Measurements from ENCODE around the gene AAK1. TPM values are rescaled to one million over a fixed set of nuclear protein-coding genes. Genes with fewer than 3 reads are reported as not detected.

Gene AAK1
- total RNA-seq, 3 donors from 2014 or later, result 62.4 to 68.4 (median 66.2) TPM

DNA sequence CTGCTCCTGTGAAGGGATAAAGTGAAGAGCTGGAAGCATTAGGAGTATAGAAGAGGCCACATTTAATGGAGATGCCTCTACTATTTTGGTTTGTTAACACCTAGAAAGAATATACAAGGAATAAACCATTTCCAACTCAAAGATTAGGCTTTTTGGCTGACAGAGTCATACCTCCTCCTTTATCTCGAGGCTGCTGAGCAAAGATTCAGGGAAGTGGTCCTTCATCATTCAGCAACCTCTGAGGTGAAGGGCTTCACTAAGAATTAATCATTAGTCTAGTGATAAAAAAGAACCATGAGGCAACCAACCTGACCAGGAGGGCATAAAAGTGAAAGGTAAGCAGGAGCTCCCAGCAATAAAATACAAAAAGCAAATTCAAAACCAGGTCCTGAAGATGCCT, 25.8 kb downstream of the AAK1 start:
- ATAC-seq (no peak), DNase-seq (no peak)
- Histone ChIP-seq H3K36me3 (ENCODE audit: low read depth) (no peaks in the 10 kb centered on the region), H3K9me3 (no peaks in the 10 kb centered on the region), H3K4me1 (ENCODE audit: low read depth) (peaks cover 24% of the 10 kb centered on the region), H3K4me3 (no peak overlapping the region)
- no peak for TF ChIP-seq CTCF (IDR thresholded peaks at IDR 0.05)
- intact Hi-C loops (cut with DNase I, micrococcal nuclease), result no loop called here

DNA sequence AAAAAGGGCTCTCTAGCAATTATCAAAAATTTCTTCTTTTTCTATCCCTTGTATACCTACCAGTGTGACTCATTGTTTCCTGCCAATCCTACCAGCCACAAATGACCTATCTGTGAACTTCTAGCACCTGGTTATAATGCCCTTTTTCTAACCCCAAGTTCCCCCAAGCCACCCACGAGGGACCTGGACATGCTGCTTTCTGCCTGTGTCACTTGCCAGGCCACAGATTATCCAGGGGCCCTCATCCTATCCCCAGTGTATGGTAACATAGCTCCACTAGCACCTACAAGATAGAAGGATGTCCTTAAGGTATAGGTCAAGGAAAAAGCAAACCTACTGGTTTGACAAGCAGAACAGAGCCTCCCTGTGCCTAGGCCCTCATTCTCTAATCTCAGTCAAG, 26.8 kb downstream of the AAK1 start:
- Histone ChIP-seq H3K36me3 (ENCODE audit: low read depth) (no peaks in the 10 kb centered on the region), H3K4me1 (ENCODE audit: low read depth) (peaks cover 24% of the 10 kb centered on the region), H3K4me3 (no peak overlapping the region), H3K9me3 (no peaks in the 10 kb centered on the region)
- no peak for TF ChIP-seq CTCF (IDR thresholded peaks at IDR 0.05)
- DNase-seq, result no peak
- intact Hi-C loops (cut with DNase I, micrococcal nuclease), result no loop called here
- ATAC-seq, result peak; percentile 31

GRCh38 chr2:69615969-69616368, 27.6 kb downstream of the AAK1 start:
- intact Hi-C loops (cut with DNase I, micrococcal nuclease), result no loop called here
- ATAC-seq, result no peak
- TF ChIP-seq CTCF (IDR thresholded peaks at IDR 0.05), result no peak
- H3K9me3 ChIP-seq, result no peaks in the 10 kb centered on the region
- H3K36me3 ChIP-seq (ENCODE audit: low read depth), result no peaks in the 10 kb centered on the region
- peaks cover 24% of the 10 kb centered on the region for H3K4me1 ChIP-seq (ENCODE audit: low read depth)
- no peak overlapping the region for H3K4me3 ChIP-seq
- DNase-seq, result no peak

GRCh38 chr2:69615078-69615625, 28.4 kb downstream of the AAK1 start:
- H3K9me3 ChIP-seq, result no peaks in the 10 kb centered on the region
- ATAC-seq (no peak), DNase-seq (no peak)
- no peak for TF ChIP-seq CTCF (IDR thresholded peaks at IDR 0.05)
- intact Hi-C loops (cut with DNase I, micrococcal nuclease), result no loop called here
- H3K4me3 ChIP-seq, result no peak overlapping the region
- no peaks in the 10 kb centered on the region for H3K36me3 ChIP-seq (ENCODE audit: low read depth)
- peaks cover 21% of the 10 kb centered on the region for H3K4me1 ChIP-seq (ENCODE audit: low read depth)

- intact Hi-C loops (cut with DNase I, micrococcal nuclease), result no loop called here
- ATAC-seq (no peak), DNase-seq (no peak)
- Histone ChIP-seq H3K4me3 (no peak overlapping the region), H3K9me3 (no peaks in the 10 kb centered on the region), H3K36me3 (ENCODE audit: low read depth) (no peaks in the 10 kb centered on the region), H3K4me1 (ENCODE audit: low read depth) (peaks cover 8% of the 10 kb centered on the region)
- no peak for TF ChIP-seq CTCF (IDR thresholded peaks at IDR 0.05)
Measured at GRCh38 chr2:69612707-69613106, 30.8 kb downstream of the AAK1 start.

DNA sequence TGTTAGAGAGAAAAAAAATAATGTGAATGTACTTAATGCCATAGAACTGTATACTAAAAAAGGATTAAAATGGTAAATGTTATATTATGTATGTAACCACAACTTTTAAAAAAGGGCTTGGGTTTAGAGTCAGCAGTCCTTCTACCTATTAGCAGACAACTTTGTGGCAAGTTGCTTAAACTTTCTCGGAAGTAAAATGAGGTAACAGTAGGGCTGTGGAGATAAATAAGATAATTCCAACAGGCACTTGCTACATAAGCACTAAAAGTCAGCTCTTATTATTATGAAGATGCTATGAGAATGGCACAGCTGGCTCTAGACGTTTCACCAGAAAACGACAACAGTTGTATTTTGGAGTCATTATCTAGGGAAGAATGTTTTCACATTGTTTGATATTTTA, 31.3 kb downstream of the AAK1 start:
- no peaks in the 10 kb centered on the region for H3K9me3 ChIP-seq
- ATAC-seq (no peak), DNase-seq (no peak)
- no peak for TF ChIP-seq CTCF (IDR thresholded peaks at IDR 0.05)
- no peaks in the 10 kb centered on the region for H3K36me3 ChIP-seq (ENCODE audit: low read depth)
- no peak overlapping the region for H3K4me3 ChIP-seq
- intact Hi-C loops (cut with DNase I, micrococcal nuclease), result no loop called here
- peaks cover 7% of the 10 kb centered on the region for H3K4me1 ChIP-seq (ENCODE audit: low read depth)
